Progenitor cell of endocrine pancreas (in vitro differentiated cells): Measurements from ENCODE around the gene CCDC28B. TPM values are rescaled to one million over a fixed set of nuclear protein-coding genes. Genes with fewer than 3 reads are reported as not detected.

Experiments used
- DNase-seq: peaks from one replicate; pipeline ENCODE4 v3.0.0; 2021; ENCODE audit warnings: low spot score; ENCODE audit not compliant: unreplicated experiment
- H3K27ac Mint-ChIP-seq: 2 replicates; pipeline ENCODE4 v1.8.0; 2021; ENCODE audit warnings: mild to moderate bottlenecking, moderate library complexity, mixed read lengths
- H3K27me3 Mint-ChIP-seq: 2 replicates; pipeline ENCODE4 v1.8.0; 2021; ENCODE audit warnings: mixed read lengths
- H3K36me3 Mint-ChIP-seq: 2 replicates; pipeline ENCODE4 v1.8.0; 2022; ENCODE audit warnings: mixed read lengths; ENCODE audit not compliant: insufficient read depth
- H3K4me1 Mint-ChIP-seq: 2 replicates; pipeline ENCODE4 v1.8.0; 2021; ENCODE audit warnings: low read depth, mixed read lengths
- H3K4me3 Mint-ChIP-seq: 2 replicates; pipeline ENCODE4 v1.8.0; 2021; ENCODE audit warnings: low read depth, mild to moderate bottlenecking, moderate library complexity, mixed read lengths
- H3K9me3 Mint-ChIP-seq: 2 replicates; pipeline ENCODE4 v1.8.0; 2021; ENCODE audit warnings: low read depth, mixed read lengths
- total RNA-seq: library from RNA; stranded (reverse); gene quantifications from 2 replicates; pipeline ENCODE4 v1.2.1, GENCODE V29; 2021
- TF ChIP-seq, protein P1 (sequence below): fragments of 200-600 bp; sonication (generic); IDR thresholded peaks from one replicate; pipeline ENCODE4 v1.5.0; 2021; ENCODE audit warnings: antibody characterized with exemption, mild to moderate bottlenecking; ENCODE audit not compliant: unreplicated experiment

Gene CCDC28B
- total RNA-seq, 1 donor from 2014 or later, result 15.5 TPM

DNA sequence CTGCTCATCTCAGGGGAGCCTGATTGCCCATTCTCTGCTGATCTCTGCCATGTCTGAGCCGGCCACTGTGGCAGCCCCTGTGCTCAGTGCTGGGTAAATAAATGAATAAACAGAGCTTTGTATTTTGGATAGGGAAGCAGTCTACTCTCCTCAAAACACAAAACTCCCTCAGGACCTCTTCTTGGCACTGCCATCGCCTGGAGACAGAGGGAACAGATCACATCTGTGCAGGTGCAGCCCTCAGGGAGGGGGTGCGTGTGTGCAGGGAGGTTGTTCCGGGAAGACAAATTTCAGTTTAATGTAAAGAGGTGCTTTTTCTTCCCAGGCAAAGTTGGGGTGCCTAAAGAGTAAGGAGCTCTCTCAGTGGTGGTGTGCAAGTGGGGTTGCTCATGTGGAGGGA is 38.9 kb downstream of the CCDC28B start:
- TF ChIP-seq, protein P1, sequence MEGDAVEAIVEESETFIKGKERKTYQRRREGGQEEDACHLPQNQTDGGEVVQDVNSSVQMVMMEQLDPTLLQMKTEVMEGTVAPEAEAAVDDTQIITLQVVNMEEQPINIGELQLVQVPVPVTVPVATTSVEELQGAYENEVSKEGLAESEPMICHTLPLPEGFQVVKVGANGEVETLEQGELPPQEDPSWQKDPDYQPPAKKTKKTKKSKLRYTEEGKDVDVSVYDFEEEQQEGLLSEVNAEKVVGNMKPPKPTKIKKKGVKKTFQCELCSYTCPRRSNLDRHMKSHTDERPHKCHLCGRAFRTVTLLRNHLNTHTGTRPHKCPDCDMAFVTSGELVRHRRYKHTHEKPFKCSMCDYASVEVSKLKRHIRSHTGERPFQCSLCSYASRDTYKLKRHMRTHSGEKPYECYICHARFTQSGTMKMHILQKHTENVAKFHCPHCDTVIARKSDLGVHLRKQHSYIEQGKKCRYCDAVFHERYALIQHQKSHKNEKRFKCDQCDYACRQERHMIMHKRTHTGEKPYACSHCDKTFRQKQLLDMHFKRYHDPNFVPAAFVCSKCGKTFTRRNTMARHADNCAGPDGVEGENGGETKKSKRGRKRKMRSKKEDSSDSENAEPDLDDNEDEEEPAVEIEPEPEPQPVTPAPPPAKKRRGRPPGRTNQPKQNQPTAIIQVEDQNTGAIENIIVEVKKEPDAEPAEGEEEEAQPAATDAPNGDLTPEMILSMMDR, result no peak
- Mint-ChIP-seq H3K4me3 (peak overlapping the region; percentile 72), H3K36me3 (peaks cover 4% of the 10 kb centered on the region), H3K27me3 (no peaks in the 10 kb centered on the region), H3K4me1 (peaks cover 14% of the 10 kb centered on the region), H3K9me3 (no peaks in the 10 kb centered on the region), H3K27ac (peak overlapping the region; percentile 91)
- DNase-seq, result no peak

DNA sequence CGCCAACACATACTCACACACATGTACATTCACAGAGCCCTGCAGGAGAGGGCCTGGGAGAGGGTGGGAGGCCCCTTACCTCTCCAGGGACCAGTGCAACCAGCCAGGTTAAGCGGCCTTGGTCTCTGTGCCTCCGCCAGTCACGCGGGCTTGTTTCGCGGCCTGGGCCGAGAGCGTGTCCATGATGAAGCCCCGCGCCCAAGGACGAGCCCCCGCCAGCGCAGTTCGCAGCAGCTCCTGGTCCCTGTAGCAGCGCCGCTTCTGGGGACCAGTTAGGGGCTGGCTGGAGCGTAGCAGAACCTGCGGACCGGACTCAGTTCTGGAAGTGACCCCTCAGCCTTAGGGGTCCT is 39.4 kb downstream of the CCDC28B start:
- Mint-ChIP-seq H3K4me3 (peak overlapping the region; percentile 72), H3K36me3 (peaks cover 4% of the 10 kb centered on the region), H3K9me3 (no peaks in the 10 kb centered on the region), H3K27me3 (no peaks in the 10 kb centered on the region), H3K27ac (peak overlapping the region; percentile 91), H3K4me1 (peaks cover 14% of the 10 kb centered on the region)
- TF ChIP-seq, protein P1, result no peak
- DNase-seq, result peak; percentile 44

DNA sequence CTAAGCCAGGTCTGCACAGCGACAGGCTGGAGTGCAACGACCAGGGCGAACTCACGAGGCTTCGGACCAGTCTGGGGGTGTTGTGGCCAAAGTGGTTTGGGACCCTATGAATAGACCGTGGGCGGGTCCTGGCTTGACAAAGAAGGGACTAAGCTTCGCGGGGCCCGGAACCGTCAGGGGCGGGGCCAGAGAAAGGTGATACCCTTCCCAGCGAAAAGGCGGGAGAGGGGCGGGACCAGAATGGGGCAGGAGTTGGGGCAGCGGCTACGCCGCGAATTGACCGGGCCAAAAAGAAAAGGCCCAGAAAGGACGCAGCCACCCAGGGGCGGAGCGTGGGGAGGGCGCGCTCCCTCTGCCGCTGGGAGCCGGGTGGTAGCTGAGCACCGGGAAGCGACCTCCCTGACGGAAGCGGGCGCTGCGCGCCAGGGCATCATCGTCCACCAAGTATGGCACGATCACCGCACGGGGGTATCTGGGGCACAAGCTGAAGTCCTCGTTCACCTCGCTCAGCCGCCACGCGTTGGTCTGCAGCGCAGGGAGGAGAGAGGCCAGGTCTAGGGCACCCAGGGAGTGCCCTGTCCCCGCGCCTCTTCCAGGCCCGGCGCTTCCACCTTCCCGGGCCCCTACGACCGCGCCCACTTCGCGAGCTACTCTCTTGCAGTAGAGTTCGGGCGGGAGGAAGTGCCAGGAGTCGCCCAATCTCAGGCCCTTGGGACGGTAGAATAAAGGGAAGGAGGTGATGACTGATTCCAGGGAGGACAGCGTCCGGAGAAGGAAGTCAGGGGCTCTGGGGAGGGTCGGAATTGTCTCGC is 40.0 kb downstream of the CCDC28B start:
- peak overlapping the region; percentile 93 for H3K27ac Mint-ChIP-seq
- H3K36me3 Mint-ChIP-seq, result peaks cover 4% of the 10 kb centered on the region
- H3K9me3 Mint-ChIP-seq, result no peaks in the 10 kb centered on the region
- peak overlapping the region; percentile 72 for H3K4me3 Mint-ChIP-seq
- H3K4me1 Mint-ChIP-seq, result peaks cover 14% of the 10 kb centered on the region
- TF ChIP-seq, protein P1, result peak; percentile 33
- no peaks in the 10 kb centered on the region for H3K27me3 Mint-ChIP-seq
- peak; percentile 84 for DNase-seq

DNA sequence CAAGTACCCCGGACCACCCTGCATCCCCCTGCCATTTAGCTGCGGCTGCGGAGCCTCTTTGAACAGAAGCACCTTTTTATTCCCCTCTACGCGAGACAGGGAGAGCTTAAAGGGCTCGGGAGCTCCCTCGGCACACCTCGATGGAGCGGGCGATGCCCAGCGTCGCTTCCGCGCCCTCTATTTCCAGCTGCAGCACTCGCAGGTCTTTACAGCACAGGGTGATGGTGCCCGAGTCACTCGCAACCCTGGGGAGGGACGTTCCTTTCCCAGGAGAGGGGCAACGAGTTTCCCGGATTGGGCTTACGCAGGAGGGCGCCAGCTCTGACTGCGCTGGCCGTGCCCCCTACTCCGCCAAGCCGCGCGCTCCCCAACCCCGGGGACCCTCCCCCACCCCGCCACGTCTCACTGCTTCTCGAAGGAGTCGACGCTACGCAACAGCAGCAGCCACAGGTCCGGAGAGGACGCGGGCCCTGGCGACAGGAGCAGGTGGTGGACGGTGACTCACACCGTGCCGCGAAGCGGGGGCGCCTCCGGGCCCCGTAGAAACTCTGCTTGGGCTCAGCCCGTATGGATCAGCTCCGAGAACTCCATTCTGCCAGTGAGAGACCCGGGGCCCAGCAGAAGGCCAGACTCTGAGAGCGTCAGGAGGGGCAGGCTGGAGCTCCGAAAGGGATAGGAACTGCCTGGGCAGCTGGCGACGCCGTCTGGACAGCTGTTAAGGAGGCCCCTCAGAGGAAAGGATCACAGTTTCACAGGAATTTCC is 40.8 kb downstream of the CCDC28B start:
- DNase-seq, result peak; percentile 39
- Mint-ChIP-seq H3K27ac (peak overlapping the region; percentile 93), H3K4me1 (peaks cover 12% of the 10 kb centered on the region), H3K36me3 (peaks cover under 1% of the 10 kb centered on the region), H3K9me3 (no peaks in the 10 kb centered on the region), H3K4me3 (peak overlapping the region; percentile 72), H3K27me3 (no peaks in the 10 kb centered on the region)
- TF ChIP-seq, protein P1, result no peak

DNA sequence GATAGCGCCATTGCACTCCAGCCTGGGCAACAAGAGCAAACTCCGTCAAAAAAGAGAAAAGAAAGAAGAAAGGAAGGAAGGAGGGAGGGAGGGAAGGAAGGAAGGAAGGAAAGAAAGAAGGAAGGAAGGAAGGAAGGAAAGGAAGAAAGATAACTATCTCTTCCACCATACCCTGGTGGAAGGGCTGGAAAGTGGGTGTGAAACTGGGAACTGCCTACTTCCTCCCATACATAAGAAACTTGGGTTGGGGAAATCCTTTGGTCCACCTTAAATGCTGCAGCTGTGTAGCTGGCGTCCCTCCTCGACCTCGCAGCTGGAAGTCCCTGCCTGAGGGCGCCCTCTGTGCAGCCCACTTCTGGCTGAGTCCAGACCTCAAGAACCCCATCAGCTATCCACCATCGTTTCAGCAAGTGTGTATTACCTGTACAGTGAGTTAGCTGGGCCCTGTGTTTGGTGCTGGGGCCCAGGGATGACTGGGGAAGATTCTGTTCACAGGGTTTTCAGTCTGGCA is 42.0 kb downstream of the CCDC28B start:
- Mint-ChIP-seq H3K4me1 (peaks cover 11% of the 10 kb centered on the region), H3K4me3 (no peak overlapping the region), H3K36me3 (no peaks in the 10 kb centered on the region), H3K9me3 (no peaks in the 10 kb centered on the region), H3K27ac (peak overlapping the region; percentile 93), H3K27me3 (no peaks in the 10 kb centered on the region)
- TF ChIP-seq, protein P1, result no peak
- no peak for DNase-seq
